NCI-H345 treated with DMSO at 0.1 percent for 48 hours (cell line): ENCODE results near the gene ITGA4.
A peak's percentile ranks its signal among the peaks of the same experiment; 100 is the strongest.

ENCODE experiments used
- DNase-seq: peaks from one replicate; lab custom pipeline; 2025; ENCODE audit not compliant: unreplicated experiment; lab: John Stamatoyannopoulos, UW

The ITGA4 gene

DNA sequence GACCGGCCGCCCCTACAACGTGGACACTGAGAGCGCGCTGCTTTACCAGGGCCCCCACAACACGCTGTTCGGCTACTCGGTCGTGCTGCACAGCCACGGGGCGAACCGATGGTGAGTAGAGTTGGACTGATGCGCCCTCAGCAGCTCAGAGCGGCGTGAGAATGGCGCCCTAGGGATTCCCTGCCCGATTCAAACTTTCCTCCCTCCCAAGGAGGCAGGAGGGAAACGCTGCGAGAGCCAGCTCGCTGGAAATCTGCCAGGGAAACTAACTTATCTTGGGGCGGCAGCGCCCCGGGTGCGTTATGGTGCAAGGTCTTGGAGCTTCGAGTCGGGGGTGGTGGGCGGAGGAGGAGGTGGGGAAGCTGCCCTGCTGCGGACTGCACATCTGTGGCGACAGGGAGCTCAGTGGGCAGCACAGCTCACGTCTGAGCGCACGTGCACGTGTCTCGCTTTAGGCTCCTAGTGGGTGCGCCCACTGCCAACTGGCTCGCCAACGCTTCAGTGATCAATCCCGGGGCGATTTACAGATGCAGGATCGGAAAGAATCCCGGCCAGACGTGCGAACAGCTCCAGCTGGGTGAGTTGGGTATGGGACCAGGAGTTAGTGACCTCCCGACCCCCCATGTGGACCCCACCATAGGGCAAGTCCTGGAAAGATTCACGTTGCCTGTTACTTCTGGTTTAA lies 697 bp downstream of the ITGA4 start:
- DNase-seq = no peak

DNA sequence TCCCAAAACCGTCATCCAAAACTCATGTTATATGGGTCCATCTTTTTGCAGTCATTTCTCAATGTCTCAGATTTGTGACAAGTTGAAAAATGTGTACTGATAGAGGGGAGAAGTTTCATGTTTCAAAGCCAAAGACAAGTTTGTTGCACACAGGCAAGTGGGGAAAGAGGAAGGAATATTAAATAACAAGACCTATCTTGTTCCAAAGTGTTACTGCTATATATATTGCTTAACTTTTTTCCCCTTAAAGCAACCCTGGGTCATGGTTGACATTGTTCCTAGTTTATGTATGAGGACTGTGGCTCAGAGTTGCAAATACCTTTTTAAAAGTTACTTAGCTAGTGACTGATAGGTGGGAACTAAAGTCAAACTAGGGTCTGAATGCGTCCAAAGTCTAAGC lies 1.7 kb downstream of the ITGA4 start:
- no peak for DNase-seq

DNA sequence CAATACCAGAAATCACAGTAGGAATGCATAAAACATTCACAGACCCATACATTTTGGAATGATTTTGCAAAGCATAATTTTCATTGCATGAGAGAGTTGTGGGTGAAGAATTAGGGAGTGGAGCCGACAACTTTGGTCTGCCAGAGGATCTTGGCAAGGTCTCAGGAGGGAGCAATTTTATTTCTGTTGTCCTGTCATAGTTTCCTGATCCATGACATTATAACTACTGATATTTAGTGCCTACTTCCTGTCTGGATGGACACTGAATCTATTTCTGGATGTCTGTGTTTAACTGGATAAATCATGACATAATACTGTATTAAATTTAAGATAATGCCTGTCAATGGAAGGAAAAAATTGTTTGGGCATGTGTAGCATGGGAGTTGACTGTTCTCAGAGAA lies 2.4 kb downstream of the ITGA4 start:
- no peak for DNase-seq

DNA sequence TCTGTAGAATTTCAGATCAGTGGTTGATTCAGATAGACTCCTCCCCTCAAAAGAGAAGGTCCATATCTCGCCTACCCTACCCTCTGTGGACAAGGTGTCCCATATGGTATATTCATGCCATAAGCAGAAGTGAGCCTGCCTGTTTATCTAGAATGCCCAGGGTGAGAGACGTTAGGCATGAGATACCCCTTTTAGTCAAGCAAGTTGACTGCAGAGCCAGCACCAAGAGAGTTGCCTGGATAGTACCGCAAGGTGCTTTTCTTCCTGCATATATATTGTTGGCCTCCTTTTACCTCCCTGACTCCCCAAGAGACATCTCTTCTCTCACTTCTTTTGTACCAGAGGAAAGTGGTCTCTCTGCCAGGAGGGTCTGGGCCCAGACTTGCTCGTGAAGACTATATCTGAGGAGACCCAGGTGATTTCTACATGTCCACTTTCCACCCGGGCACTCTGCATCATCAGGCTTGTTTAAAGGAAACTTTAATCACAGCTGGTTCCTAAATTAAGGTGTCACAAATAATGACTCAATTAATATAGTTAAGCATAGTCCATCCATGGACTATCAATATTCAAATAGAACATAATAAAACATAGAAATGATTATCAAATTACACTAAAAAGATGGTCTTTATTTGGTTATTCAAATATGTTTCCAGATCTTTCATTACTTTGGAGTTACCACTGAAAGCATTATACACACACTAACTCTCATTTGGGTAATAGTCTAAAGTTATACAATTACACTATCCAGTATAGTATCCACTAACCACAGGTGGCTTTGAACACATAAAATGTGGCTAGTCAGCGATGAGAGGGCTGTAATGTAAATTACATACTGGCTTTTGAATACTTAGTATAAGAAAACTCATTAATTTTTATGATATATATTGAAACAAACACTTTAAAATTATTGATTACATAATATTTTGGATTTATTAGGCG lies 4.1 kb downstream of the ITGA4 start:
- no peak for DNase-seq

DNA sequence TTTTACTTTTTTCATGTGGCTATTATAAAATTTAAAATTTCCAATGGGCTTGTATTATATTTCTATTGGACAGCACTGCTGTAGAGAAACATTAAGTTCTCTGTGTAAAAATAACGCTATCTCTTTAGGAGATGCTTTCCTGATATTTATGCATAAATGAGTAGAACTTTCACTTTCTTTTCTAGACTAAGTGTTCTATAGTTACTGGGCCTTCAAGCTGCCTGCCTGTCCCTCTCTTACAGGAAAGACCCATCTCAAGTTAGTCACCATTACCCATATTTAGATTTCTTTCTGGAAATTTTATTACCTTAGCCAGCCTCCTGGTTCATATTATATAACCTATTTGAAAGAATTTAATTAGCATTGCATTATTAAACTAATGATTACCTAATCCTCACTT lies 4.8 kb downstream of the ITGA4 start:
- no peak for DNase-seq

DNA sequence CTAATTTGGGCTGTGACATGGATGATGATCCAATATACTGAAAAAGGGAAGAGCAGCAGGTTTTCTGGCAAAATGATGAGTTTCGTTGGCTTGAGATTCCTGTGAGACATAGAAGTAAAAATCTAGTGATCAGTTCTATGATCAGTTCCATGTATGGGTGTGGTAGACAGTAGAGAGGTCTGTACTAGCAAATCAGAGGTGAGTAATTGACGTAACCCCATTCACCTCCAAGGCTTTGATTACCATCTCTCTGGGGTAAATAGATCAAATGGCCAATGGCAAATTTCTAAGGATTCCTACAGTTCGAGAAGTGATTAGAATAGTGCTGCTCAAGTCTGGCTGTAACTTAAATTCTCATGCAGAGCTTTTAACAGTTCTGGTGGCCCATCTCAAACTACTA lies 6.4 kb downstream of the ITGA4 start:
- DNase-seq = no peak

DNA sequence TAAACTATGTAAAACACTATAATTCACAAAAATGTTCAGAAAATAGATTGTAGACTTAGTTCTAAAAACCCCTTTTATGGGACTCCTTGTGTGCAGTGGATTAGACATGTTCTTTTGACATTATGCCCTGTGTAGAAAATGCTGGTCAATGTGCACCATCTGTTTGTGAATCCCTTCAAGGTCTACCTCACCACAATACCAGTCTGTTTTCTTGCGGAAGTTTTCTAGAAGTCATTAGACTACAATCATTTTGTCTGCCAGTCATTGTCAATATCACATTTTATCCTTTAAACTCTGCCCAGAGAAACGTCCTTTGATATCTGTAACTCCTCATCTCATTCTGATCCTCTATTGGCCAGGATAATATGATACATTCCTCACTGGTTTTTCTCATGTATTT lies 7.8 kb downstream of the ITGA4 start:
- no peak for DNase-seq

DNA sequence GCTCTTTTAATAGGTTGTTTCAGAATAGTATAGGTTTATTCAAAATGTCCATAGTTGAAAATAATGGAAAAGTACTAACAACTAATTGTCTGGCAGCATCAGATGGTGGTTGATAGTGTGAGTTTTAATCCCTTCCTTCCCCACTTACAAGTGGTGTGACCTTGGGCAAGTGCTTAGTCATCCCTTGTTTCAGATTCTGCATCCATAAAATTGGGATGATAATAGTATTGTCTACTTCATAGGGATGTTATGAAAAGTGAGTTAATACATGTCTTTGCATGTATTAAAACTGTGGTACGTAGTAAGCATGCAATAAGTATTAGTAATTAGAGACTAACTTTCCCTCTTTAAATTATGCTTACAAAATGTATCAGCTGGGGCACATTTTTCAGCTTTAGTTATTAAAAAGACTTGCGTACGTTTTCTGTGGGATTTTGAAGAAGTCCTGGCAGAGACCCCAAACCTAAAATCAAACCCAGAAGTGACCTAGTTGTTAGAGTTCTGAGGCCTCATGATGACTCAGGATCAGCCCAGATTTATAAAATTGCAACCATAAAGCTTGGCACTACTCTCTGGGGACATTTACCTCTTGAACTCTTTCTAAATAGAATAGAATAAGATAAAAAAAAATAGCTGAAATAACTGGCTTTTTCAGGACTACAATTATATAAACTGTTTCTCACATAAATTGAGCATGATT lies 8.6 kb downstream of the ITGA4 start:
- no peak for DNase-seq

DNA sequence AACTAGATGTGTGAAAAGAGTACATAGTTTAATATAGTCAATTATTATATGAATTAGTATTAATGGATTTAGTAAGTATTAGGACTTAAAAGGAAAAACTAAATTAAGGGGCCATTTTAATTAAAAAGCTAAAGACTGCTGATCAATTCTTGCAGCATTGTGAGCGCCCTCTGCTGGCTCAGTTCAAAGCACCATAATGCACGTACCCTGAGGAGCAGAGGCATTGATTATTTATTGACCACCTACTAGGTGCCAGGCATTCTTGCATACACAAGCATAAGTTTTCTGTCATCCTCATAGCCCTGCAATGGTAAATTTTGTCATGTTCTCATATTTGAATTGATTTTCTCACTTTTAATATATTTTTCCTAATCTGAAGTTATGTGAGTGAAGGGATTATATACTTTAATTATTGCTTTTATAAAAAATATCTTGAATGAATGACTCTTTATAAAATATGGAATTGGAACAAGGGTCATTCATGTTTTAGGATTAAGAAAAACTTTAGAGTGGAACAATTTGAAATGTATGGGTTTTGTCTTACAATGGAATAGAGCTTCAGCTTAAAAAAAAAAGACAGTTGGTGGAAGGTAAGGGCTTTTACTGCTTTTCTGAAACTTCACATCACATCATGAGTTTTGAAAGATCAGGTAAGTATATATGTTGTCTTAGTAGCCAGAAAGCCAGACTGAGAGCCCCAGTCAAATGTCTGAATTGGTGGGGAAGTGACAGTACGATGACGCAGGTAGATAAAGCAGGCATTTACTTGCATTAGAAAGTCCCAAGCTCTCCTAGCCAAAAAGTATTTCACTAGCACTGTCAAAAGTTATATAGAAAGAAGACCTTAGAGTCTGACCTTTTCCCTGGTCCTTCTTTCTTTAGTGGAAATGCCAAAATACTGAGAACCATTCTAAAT lies 9.7 kb downstream of the ITGA4 start:
- DNase-seq = peak; percentile 16

DNA sequence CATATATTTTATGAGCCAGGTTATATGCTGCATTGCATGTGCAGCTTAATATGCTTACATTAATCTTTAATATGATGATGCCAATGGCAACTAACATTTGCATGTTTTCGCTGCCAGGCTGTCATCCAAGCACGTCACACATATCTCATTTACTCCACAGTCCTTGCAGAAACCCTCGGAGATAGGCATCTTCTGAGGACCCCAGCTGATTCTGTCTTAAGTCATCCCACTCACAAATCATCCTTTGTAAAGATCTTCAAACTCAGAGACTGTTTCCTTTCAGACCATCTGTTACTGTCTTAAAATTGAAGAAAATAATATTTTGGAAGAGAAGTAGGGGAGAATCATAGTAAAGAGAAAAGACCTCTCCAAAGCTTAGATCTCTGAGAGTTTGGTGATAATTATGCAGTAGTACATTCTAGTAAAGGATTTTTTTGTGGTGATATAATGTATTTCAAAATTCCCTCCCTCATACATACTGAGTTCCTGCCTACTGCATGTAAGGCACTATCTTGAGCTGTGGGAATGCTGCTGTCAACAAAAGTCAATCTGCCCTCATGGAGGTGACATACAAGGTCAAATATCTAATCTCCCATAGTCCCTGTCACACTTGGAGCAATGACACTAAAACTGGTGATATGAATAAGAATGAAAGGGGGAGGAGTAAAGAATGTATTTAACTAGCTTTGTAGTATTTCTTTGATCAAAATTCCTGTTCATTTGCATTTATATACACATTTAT lies 11.0 kb downstream of the ITGA4 start:
- DNase-seq = no peak

DNA sequence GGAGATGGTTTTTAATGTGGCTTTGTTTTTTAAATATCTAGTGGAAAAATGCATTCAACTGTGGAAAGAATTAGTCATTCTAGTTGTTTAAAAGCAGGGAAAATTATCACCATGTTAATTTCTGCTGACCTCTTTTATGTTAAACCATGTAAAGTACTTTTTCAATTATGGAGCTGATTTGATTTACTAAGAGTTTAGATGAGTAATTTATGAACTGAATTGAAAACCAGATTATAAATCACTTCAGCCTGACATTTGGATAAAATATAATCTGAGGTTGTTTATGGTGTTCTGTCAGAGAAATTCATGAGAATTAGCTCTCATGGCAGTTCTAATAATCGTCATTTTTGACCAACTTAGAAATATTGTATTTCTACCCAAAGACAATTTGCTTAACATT lies 11.6 kb downstream of the ITGA4 start:
- DNase-seq = no peak

DNA sequence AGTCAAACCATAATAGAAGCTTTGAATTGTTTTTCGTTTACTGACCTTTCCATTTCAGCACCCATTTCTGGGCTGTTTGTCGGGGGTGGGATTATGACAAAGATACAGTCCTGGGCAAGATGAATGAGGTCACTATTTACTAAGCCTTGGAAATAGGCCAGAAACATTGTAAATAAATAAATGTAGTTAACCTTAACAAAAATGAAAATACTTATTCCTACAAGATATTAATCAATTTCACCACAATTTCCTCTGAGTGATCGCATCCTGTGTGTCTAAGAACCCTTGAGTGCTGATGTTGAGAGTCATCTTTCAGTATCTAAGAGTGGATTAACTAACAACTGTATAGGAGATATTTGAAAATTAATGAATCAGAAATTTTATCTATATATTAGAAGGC lies 14.0 kb downstream of the ITGA4 start:
- DNase-seq = no peak

DNA sequence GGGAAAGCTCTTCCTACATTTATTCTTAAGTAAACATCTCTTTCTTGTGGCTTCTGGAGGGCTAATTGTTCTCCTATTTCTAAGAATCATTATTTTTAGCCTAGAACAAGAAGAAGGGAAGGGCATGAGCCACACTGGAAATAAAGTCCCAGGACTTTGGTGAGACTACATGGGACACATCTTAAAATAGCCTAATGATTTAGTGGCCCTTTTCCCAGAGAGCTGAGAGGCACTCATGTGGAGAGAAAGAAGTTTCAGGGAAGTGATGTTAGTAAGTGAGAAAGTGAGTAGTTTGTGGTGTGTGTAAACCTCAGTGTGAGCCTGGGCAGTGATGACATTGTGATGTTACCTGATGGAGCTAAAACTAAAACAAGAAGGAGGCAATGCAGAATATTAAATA lies 14.6 kb downstream of the ITGA4 start:
- DNase-seq = no peak

DNA sequence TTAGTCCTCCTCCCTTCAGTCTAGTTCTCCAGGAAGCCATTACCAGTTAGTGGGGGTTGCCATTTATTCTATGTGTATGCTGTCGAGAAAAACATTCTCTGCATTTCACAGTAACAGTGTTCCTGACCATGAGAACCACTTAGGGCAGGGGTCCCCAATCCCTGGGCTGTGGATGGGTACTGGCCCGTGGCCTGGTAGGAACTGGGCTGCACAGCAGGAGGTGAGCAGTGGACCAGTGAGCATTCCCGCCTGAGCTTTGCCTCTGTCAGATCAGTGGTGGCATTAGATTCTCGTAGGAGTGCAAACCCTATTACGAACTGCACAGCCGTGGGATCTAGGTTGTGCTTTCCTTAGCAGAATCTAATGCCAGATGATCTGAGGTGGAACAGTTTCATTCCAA lies 15.8 kb downstream of the ITGA4 start:
- DNase-seq = no peak

DNA sequence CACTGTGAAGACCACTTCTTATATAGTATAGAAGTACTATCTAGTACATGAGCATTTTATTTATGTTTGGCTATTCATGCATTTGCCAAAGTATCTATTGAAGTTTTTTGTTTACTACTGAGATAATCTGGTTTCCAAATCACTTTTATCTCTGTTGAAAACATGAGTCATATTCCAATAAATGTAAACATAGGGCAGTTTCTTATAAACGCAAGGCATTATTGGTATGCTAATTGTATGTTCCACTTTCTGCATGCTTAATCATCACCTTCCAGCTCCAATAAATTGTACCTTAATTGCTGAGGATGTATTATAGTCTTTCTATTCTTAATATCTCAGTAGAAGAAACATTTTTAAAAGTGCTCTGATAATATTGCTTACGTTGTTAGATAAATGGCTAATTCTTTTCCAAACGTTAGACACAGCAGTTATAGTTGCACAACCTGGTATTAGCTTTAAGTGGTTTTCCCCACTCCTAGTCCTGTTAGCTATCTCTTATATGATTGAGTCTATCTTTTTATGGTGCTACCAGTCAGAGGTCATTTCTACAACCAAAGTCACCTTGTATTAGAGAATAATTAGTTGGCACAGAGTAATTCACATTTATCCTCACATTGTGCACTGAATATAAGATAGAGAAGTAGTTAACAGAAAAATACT lies 17.2 kb downstream of the ITGA4 start:
- no peak for DNase-seq

DNA sequence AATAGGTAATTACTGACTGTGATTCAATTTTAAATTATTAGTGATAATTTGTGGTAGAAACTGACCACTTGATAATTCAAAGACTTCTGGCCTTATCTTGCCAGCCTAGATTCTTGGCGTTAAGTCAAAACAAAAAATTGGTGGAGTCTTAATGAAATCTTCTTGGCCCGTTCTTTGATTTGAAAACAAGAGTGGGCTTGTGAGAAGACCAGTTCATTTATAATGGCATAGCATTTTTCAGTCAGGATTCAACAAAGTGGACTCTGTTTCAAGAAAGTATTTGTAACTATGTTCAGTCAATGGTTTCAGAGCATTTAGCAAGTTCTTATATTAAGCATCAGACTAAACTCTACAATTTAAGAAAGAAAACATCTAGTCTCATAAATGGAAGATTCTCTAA lies 26.0 kb downstream of the ITGA4 start:
- no peak for DNase-seq

DNA sequence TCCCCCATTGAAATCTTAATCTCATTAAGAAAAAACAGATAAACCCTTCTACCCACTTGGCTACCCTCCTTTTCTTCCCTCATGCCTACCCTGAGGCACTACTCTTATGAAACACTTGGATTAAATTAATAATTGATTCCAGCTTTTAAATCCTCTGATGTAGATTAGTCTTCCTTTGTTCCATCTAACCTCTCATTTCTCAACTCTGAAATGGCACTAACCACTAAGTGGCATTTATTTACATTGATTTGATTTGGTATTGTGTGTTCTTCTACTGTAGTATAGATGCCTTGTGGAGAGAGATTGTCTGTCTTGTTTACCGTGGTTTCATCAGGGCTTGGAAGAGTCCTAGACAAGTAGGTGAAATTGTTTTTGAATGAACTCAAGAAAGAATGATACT lies 26.7 kb downstream of the ITGA4 start:
- peak; percentile 81 for DNase-seq

DNA sequence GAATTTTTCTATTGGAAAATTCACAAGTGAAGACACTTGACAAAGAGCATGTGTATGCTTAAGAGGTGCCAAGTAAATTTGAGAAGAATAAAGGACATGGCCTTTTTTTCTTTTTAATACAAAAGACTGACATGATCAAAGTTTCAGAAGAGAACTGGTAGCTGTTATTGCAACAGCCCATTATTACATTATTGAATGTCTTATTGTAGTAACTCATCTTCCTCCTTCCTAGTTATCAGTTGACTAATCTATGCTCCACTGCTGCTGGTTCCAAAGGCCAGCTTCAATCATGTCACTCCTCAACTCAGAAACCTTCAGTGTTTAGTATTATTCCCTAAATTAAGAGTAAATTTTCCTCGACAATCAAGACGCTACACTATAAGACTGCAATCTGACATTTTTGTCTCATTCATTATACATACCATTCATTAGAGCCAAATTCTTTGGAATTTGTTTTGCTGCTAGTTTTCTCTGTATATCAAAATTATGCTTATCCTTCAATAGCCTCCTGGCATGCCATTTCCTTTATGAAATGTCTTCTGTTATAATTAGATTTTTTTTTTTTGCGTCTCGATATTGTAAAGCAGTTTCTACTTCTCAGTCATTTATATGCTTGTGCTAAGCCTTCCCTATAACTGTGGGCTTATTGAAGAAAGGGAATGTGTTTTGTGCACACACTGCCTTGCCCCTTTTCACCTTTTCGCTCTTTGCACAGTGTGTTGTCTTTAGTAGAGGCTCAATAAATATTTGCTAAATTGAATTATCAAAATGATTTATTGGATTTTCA lies 27.9 kb downstream of the ITGA4 start:
- DNase-seq = no peak

DNA sequence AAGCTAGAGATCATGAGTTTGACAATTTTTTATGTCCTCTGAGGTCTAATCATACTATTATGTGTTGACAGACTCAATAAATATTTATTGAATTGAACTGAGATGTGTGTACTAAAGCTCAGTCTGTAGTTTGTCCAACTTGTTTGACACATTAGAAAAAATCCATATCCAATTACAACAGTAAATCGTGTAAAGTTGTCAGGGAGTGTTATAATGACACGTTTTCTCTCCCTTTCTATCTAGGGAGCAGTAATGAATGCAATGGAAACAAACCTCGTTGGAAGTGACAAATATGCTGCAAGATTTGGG lies 28.4 kb downstream of the ITGA4 start:
- no peak for DNase-seq
